ENCODE data around the gene ZBTB44.

ZBTB44 gene

DNA sequence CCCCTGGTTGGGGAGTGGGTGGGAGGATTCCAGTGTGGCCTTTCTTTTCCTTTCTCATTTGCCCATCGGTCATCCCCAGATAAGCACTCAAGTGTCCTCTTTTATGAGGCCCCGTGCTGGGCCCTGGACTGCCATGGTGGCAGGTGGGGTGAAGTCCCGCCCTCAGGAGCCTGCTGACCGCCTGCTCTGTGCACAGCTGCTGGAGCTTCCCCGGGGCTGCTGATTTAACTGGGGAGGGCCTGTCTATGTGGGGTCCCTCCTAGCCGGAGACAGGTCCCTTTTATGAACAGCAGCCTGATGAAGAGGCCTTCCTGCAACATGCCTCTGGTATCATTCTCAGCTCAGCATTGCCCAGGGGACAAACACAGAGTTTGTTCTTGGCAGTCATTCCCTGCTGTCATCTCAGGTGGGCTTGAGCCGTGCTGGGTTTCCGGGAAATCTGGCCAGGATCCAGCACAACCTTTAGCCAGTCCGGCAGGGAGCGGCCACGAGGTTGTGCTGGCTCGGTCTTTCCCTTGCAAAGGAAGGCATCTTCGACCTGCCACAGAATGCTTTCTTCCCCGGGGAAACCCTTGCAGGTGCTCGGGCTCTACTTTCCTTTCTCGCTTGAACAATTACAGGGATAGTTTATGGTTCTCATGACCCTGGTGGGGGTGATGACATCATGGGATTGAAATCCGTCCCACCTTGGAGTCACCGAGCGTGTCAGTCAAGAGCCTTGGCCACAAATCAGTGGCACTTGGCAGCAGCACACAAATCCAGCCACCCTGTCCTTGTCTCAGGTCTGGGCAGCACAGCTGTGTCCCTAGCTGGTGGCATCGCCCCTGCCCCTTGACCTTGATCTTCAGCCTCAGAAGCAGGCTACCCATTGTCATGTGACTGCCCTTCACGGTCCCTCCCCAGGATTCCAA is 135.1 kb downstream of the ZBTB44 start:
- Histone ChIP-seq H3K4ac (ENCODE audit: low read depth in 1 of 2, low read length in 2 of 2) (no peak overlapping the region), H3K4me3 (ENCODE audit: insufficient read depth in 1 of 2, low read depth in 1 of 2, low read length in 2 of 2) (no peak overlapping the region), H3K9me3 (ENCODE audit: control insufficient read depth, low read length) (peaks cover 5% of the 10 kb centered on the region), H2AK5ac (ENCODE audit: low read length, severe bottlenecking) (no peak overlapping the region), H3K4me2 (ENCODE audit: low read length, poor library complexity, severe bottlenecking) (no peak overlapping the region), H3K18ac (ENCODE audit: low read depth in 1 of 2, low read length in 2 of 2) (no peak overlapping the region), H4K8ac (ENCODE audit: low read length) (no peak overlapping the region), H2BK12ac (ENCODE audit: low read length in 2 of 2) (no peak overlapping the region), H3K36me3 (ENCODE audit: control insufficient read depth in 1 of 2, insufficient read depth in 2 of 2, low read depth in 1 of 2, low read length in 2 of 2) (no peaks in the 10 kb centered on the region), H2BK5ac (ENCODE audit: low read depth, low read length, poor library complexity, severe bottlenecking) (no peak overlapping the region), H2AFZ (ENCODE audit: low read depth, low read length) (no peak overlapping the region), H2BK15ac (ENCODE audit: low read depth, poor library complexity, severe bottlenecking) (no peak overlapping the region), H3K23ac (ENCODE audit: low read length in 2 of 2) (no peak overlapping the region), H3K79me1 (replicated peaks; ENCODE audit: low read length, poor library complexity, severe bottlenecking) (no peaks in the 10 kb centered on the region), H3K4me1 (ENCODE audit: control insufficient read depth, insufficient read depth, low read depth, low read length) (peaks cover 23% of the 10 kb centered on the region), H2BK120ac (ENCODE audit: low read depth, low read length) (no peak overlapping the region), H4K91ac (ENCODE audit: low read length) (no peak overlapping the region), H3K14ac (ENCODE audit: low read length in 2 of 2) (no peak overlapping the region), H3K27ac (ENCODE audit: low read length, poor library complexity, severe bottlenecking) (no peak overlapping the region), H3K27me3 (ENCODE audit: control insufficient read depth in 1 of 2, insufficient read depth in 1 of 2, low read length in 2 of 2) (peaks cover 3 to 7% of the 10 kb centered on the region in 2 experiments), H3K9ac (ENCODE audit: low read length) (no peak overlapping the region)
- no peak for DNase-seq
- 90% methylated on average over 21 of the region's 21 CpGs for WGBS

DNA sequence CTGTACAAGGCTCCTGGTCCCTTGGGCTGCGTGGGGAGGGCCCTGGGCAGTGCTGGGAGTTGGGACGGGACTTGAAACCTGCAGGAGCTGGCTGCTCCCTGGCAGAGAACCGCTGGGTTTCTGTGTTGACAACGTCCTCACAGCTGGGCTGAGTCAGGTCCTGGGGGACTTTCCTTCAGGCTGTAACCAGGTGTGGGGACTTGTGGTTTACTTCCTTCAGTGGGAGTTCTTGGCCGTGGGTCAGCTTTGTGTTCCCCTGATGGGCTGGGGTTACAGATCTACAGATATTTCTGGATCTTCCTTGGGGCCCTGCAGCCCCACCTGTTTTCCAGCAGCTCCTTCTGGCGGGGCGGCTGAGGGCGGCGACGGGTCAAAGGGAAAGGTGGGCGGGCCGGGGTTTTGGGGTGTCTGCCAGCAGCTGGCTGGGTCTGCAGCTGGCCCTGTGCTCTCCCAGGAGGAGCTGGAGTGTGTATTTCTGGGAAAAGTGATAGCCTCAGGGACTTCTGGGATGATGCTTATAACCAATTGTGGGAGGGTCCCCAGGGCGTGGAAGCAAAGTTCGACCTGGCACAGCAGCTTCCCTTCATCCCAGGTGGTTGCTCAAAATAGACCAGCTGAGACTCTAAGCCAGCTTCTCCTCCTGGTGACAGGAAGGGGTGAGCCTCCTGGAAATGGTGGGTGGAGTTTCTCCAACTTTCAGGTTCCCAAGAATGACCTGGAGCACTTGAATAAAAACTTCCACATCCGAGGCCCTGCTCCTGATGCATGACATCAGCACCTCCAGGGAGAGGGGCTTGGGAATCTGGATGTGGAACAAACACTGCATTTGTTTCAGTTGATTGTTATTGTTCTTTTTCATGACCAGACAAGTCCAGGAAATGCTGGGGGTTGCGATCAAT is 136.0 kb downstream of the ZBTB44 start:
- Histone ChIP-seq H2BK12ac (ENCODE audit: low read length in 2 of 2) (no peak overlapping the region), H2AK5ac (ENCODE audit: low read length, severe bottlenecking) (no peak overlapping the region), H3K9me3 (ENCODE audit: control insufficient read depth, low read length) (peaks cover 7% of the 10 kb centered on the region), H2AFZ (ENCODE audit: low read depth, low read length) (no peak overlapping the region), H2BK120ac (ENCODE audit: low read depth, low read length) (no peak overlapping the region), H3K4me3 (ENCODE audit: insufficient read depth in 1 of 2, low read depth in 1 of 2, low read length in 2 of 2) (no peak overlapping the region), H2BK15ac (ENCODE audit: low read depth, poor library complexity, severe bottlenecking) (no peak overlapping the region), H3K27ac (ENCODE audit: low read length, poor library complexity, severe bottlenecking) (no peak overlapping the region), H3K36me3 (ENCODE audit: control insufficient read depth in 1 of 2, insufficient read depth in 2 of 2, low read depth in 1 of 2, low read length in 2 of 2) (no peaks in the 10 kb centered on the region), H4K91ac (ENCODE audit: low read length) (no peak overlapping the region), H3K4me1 (ENCODE audit: control insufficient read depth, insufficient read depth, low read depth, low read length) (peaks cover 23% of the 10 kb centered on the region), H3K18ac (ENCODE audit: low read depth in 1 of 2, low read length in 2 of 2) (no peak overlapping the region), H3K23ac (ENCODE audit: low read length in 2 of 2) (no peak overlapping the region), H3K27me3 (ENCODE audit: control insufficient read depth in 1 of 2, insufficient read depth in 1 of 2, low read length in 2 of 2) (peaks cover 4 to 7% of the 10 kb centered on the region in 2 experiments), H3K14ac (ENCODE audit: low read length in 2 of 2) (no peak overlapping the region), H3K4ac (ENCODE audit: low read depth in 1 of 2, low read length in 2 of 2) (no peak overlapping the region), H3K4me2 (ENCODE audit: low read length, poor library complexity, severe bottlenecking) (no peak overlapping the region), H4K8ac (ENCODE audit: low read length) (no peak overlapping the region), H2BK5ac (ENCODE audit: low read depth, low read length, poor library complexity, severe bottlenecking) (no peak overlapping the region), H3K9ac (ENCODE audit: low read length) (no peak overlapping the region), H3K79me1 (replicated peaks; ENCODE audit: low read length, poor library complexity, severe bottlenecking) (no peaks in the 10 kb centered on the region)
- 86% methylated on average over 16 of the region's 16 CpGs for WGBS
- DNase-seq: no peak

DNA sequence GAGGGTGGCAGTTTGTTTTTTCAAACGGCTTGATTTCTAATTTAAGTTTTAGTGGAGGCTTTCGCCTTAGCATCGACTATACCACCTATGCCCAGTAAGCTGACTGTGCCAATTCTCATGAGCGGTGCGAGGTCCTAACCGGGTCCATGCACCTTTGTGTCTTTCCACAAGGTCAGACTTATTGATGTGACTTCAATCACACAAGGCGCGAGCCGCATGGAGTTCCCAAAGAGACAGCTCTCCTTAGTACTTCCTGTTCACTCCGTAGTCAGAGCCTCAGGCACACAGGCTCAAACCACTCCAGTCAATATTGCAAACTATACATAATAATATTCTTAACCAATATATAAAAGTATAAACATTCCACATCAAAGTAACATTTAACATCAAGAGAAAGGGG is 136.9 kb downstream of the ZBTB44 start:
- peaks cover 4 to 7% of the 10 kb centered on the region in 2 experiments for H3K27me3 ChIP-seq (ENCODE audit: control insufficient read depth in 1 of 2, insufficient read depth in 1 of 2, low read length in 2 of 2)
- no peaks in the 10 kb centered on the region for H3K79me1 ChIP-seq (replicated peaks; ENCODE audit: low read length, poor library complexity, severe bottlenecking)
- H3K14ac ChIP-seq (ENCODE audit: low read length in 2 of 2): no peak overlapping the region
- H2AK5ac ChIP-seq (ENCODE audit: low read length, severe bottlenecking): no peak overlapping the region
- H4K91ac ChIP-seq (ENCODE audit: low read length): no peak overlapping the region
- no peak overlapping the region for H2BK15ac ChIP-seq (ENCODE audit: low read depth, poor library complexity, severe bottlenecking)
- H3K9ac ChIP-seq (ENCODE audit: low read length): no peak overlapping the region
- WGBS: 96% methylated on average over 9 of the region's 10 CpGs
- H3K36me3 ChIP-seq (ENCODE audit: control insufficient read depth in 1 of 2, insufficient read depth in 2 of 2, low read depth in 1 of 2, low read length in 2 of 2): no peaks in the 10 kb centered on the region
- H3K27ac ChIP-seq (ENCODE audit: low read length, poor library complexity, severe bottlenecking): no peak overlapping the region
- H3K9me3 ChIP-seq (ENCODE audit: control insufficient read depth, low read length): peaks cover 7% of the 10 kb centered on the region
- H4K8ac ChIP-seq (ENCODE audit: low read length): no peak overlapping the region
- no peak overlapping the region for H3K18ac ChIP-seq (ENCODE audit: low read depth in 1 of 2, low read length in 2 of 2)
- H2BK12ac ChIP-seq (ENCODE audit: low read length in 2 of 2): no peak overlapping the region
- no peak overlapping the region for H3K4me2 ChIP-seq (ENCODE audit: low read length, poor library complexity, severe bottlenecking)
- H2AFZ ChIP-seq (ENCODE audit: low read depth, low read length): no peak overlapping the region
- H2BK120ac ChIP-seq (ENCODE audit: low read depth, low read length): no peak overlapping the region
- H3K4me3 ChIP-seq (ENCODE audit: insufficient read depth in 1 of 2, low read depth in 1 of 2, low read length in 2 of 2): no peak overlapping the region
- H3K23ac ChIP-seq (ENCODE audit: low read length in 2 of 2): no peak overlapping the region
- H3K4me1 ChIP-seq (ENCODE audit: control insufficient read depth, insufficient read depth, low read depth, low read length): peaks cover 23% of the 10 kb centered on the region
- no peak for DNase-seq
- H2BK5ac ChIP-seq (ENCODE audit: low read depth, low read length, poor library complexity, severe bottlenecking): no peak overlapping the region
- no peak overlapping the region for H3K4ac ChIP-seq (ENCODE audit: low read depth in 1 of 2, low read length in 2 of 2)

All from mesenchymal stem cell (in vitro differentiated cells and primary cell).